DND-41 (cell line): ENCODE measurements around the gene GAGE2A.
"Not testable (repeated sequence)": the region's sequence is repeated elsewhere in the genome, so short reads cannot be mapped to it uniquely, and the experiment has no call there.

Experiments
- ATAC-seq: fragments of 200-7000 bp; cut with Tn5 transposase; 3 replicates; pipeline ENCODE4 v1.9.1; 2021; ENCODE audit warnings: low read depth; ENCODE audit not compliant: insufficient read depth
- DNase-seq: peaks from one replicate; pipeline ENCODE4 v3.0.0-alpha.2; 2020
- H2AFZ ChIP-seq: 2 replicates; pipeline ENCODE4 v1.6.0; 2012; ENCODE audit warnings: low read depth, low read length
- H3K27ac ChIP-seq: 2 replicates; pipeline ENCODE4 v1.5.1; 2012; ENCODE audit warnings: low read length, inconsistent platforms
- H3K27me3 ChIP-seq: fragments of 200-600 bp; sonication (generic); 2 replicates; pipeline ENCODE4 v1.6.0; 2012; ENCODE audit warnings: low read length, mild to moderate bottlenecking, inconsistent platforms; ENCODE audit not compliant: insufficient read depth, poor library complexity
- H3K36me3 ChIP-seq: 2 replicates; pipeline ENCODE4 v1.5.1; 2012; ENCODE audit warnings: low read length, inconsistent platforms; ENCODE audit not compliant: insufficient read depth
- H3K4me1 ChIP-seq: 2 replicates; pipeline ENCODE4 v1.5.1; 2012; ENCODE audit warnings: mild to moderate bottlenecking, low read length; ENCODE audit not compliant: insufficient read depth
- H3K4me2 ChIP-seq: 2 replicates; pipeline ENCODE4 v1.6.0; 2012; ENCODE audit warnings: mild to moderate bottlenecking, moderate library complexity, low read length, inconsistent platforms; ENCODE audit not compliant: insufficient read depth
- H3K4me3 ChIP-seq, 2 experiments: fragments of 200-600 bp in 1 of 2; shearing (Covaris generic) in 1 of 2; 2 replicates each; pipeline ENCODE4 v1.5.1; 2012 to 2016; ENCODE audit warnings: inconsistent platforms in 2 of 2, low read length in 2 of 2, mild to moderate bottlenecking in 2 of 2, low read depth in 1 of 2, moderate library complexity in 1 of 2
- H3K79me2 ChIP-seq: 2 replicates; pipeline ENCODE4 v1.6.0; 2012; ENCODE audit warnings: low read length, inconsistent platforms; ENCODE audit not compliant: insufficient read depth
- H3K9ac ChIP-seq: 2 replicates; pipeline ENCODE4 v1.6.0; 2012; ENCODE audit warnings: low read depth, mild to moderate bottlenecking, inconsistent platforms, low read length, moderate library complexity
- H3K9me3 ChIP-seq: 2 replicates; pipeline ENCODE4 v1.5.1; 2012; ENCODE audit warnings: low read length, moderate library complexity, mild to moderate bottlenecking, inconsistent platforms; ENCODE audit not compliant: insufficient read depth, severe bottlenecking
- H4K20me1 ChIP-seq: 2 replicates; pipeline ENCODE4 v1.6.0; 2012; ENCODE audit warnings: low read length; ENCODE audit not compliant: insufficient read depth

Gene GAGE2A, protein sequence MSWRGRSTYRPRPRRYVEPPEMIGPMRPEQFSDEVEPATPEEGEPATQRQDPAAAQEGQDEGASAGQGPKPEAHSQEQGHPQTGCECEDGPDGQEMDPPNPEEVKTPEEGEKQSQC

DNA sequence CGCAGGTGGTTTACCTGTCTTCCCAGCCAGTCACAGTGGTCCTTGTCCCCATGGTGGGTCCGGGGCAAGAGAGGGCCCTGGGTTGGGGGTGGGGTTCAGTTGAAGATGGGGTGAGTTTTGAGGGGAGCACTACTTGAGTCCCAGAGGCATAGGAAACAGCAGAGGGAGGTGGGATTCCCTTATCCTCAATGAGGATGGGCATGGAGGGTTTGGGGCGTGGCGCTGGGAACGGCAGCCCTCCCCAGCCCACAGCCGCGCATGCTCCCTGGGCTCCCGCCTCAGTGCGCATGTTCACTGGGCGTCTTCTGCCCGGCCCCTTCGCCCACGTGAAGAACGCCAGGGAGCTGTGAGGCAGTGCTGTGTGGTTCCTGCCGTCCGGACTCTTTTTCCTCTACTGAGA, at the start of gene GAGE2A:
Gene GAGE2A (plus strand): TSS at position 301 of the 400 bp plus-strand sequence. CDS start 1,155 bp downstream, outside the sequence.
- not testable (repeated sequence) for H4K20me1 ChIP-seq, DNase-seq, H3K4me1 ChIP-seq, H3K27ac ChIP-seq, H3K4me3 ChIP-seq, H3K36me3 ChIP-seq, H3K27me3 ChIP-seq, H2AFZ ChIP-seq, H3K9ac ChIP-seq, H3K4me2 ChIP-seq, H3K79me2 ChIP-seq, ATAC-seq, H3K9me3 ChIP-seq

DNA sequence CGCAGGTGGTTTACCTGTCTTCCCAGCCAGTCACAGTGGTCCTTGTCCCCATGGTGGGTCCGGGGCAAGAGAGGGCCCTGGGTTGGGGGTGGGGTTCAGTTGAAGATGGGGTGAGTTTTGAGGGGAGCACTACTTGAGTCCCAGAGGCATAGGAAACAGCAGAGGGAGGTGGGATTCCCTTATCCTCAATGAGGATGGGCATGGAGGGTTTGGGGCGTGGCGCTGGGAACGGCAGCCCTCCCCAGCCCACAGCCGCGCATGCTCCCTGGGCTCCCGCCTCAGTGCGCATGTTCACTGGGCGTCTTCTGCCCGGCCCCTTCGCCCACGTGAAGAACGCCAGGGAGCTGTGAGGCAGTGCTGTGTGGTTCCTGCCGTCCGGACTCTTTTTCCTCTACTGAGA, 47.9 kb upstream of the GAGE2A start, which contains the start of gene GAGE12D:
Gene GAGE12D (plus strand): TSS at position 301 of the 400 bp plus-strand sequence. CDS start 1,155 bp downstream, outside the sequence.
- not testable (repeated sequence) for ATAC-seq, H3K4me3 ChIP-seq, H3K4me1 ChIP-seq, H3K27ac ChIP-seq, H3K9ac ChIP-seq, H3K4me2 ChIP-seq, H3K27me3 ChIP-seq, H3K9me3 ChIP-seq, H3K79me2 ChIP-seq, DNase-seq, H4K20me1 ChIP-seq, H2AFZ ChIP-seq, H3K36me3 ChIP-seq

DNA sequence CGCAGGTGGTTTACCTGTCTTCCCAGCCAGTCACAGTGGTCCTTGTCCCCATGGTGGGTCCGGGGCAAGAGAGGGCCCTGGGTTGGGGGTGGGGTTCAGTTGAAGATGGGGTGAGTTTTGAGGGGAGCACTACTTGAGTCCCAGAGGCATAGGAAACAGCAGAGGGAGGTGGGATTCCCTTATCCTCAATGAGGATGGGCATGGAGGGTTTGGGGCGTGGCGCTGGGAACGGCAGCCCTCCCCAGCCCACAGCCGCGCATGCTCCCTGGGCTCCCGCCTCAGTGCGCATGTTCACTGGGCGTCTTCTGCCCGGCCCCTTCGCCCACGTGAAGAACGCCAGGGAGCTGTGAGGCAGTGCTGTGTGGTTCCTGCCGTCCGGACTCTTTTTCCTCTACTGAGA, 38.3 kb upstream of the GAGE2A start, which contains the start of gene GAGE12E:
Gene GAGE12E (plus strand): TSS at position 301 of the 400 bp plus-strand sequence. CDS start 1,155 bp downstream, outside the sequence.
- H4K20me1 ChIP-seq, H2AFZ ChIP-seq, H3K4me3 ChIP-seq, DNase-seq, H3K9ac ChIP-seq, ATAC-seq, H3K4me1 ChIP-seq, H3K36me3 ChIP-seq, H3K27ac ChIP-seq, H3K9me3 ChIP-seq, H3K27me3 ChIP-seq, H3K79me2 ChIP-seq, H3K4me2 ChIP-seq: not testable (repeated sequence)

DNA sequence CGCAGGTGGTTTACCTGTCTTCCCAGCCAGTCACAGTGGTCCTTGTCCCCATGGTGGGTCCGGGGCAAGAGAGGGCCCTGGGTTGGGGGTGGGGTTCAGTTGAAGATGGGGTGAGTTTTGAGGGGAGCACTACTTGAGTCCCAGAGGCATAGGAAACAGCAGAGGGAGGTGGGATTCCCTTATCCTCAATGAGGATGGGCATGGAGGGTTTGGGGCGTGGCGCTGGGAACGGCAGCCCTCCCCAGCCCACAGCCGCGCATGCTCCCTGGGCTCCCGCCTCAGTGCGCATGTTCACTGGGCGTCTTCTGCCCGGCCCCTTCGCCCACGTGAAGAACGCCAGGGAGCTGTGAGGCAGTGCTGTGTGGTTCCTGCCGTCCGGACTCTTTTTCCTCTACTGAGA, 28.8 kb upstream of the GAGE2A start, which contains the start of gene GAGE12F:
Gene GAGE12F (plus strand): TSS at position 301 of the 400 bp plus-strand sequence. CDS start 1,155 bp downstream, outside the sequence.
- H2AFZ ChIP-seq, H3K9ac ChIP-seq, H3K27me3 ChIP-seq, ATAC-seq, H4K20me1 ChIP-seq, H3K79me2 ChIP-seq, H3K36me3 ChIP-seq, DNase-seq, H3K4me3 ChIP-seq, H3K4me1 ChIP-seq, H3K4me2 ChIP-seq, H3K9me3 ChIP-seq, H3K27ac ChIP-seq: not testable (repeated sequence)

DNA sequence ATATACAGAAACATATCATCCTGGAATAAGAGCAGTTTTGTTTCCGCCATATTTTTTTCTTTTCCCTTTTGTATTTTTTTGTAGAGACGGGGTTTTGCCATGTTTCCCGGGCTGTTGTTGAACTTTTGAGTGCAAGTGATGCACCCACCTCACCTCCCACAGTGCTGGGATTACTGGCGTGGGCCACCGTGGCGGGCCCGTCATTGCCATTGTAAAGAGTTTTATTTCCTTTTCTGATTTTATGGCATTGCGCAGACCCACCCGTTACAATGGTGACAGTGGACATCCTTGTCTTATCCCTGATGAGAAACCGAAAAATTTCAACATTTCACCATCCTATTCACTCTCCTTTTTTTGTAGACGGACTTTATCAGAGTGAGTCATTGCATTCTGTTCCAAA, 20.6 kb upstream of the GAGE2A start:
- ATAC-seq, H2AFZ ChIP-seq: not testable (repeated sequence)

DNA sequence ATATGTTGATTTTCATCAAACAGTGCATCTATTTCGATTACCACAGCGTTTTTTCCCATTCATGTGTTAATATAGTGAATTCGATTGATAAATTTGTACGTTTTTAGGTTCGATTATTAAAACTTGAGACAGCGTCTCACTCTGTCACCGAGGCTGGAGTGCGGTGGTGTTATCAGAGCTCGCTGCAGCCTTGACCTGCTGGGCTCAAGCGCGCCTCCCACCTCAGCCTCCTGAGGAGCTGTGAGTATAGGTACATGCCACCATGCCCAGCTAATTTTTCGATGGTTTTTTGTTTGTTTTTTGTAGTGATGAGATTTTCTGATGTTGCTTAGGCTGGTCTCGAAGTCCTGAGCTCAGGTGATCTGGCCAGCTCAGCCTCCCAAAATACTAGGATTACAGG, 20.1 kb upstream of the GAGE2A start:
- not testable (repeated sequence) for H3K36me3 ChIP-seq, H3K27ac ChIP-seq, ATAC-seq, H3K9me3 ChIP-seq, H3K9ac ChIP-seq, H3K4me3 ChIP-seq, H3K4me2 ChIP-seq, H3K79me2 ChIP-seq, DNase-seq, H3K4me1 ChIP-seq, H4K20me1 ChIP-seq, H2AFZ ChIP-seq, H3K27me3 ChIP-seq

More for the DNA sequence above, 20.6 kb upstream of the GAGE2A start:
- not testable (repeated sequence) for H3K9me3 ChIP-seq, H3K79me2 ChIP-seq, DNase-seq, H3K4me2 ChIP-seq, H3K4me3 ChIP-seq, H3K27ac ChIP-seq, H3K9ac ChIP-seq, H4K20me1 ChIP-seq, H3K36me3 ChIP-seq, H3K27me3 ChIP-seq, H3K4me1 ChIP-seq

DNA sequence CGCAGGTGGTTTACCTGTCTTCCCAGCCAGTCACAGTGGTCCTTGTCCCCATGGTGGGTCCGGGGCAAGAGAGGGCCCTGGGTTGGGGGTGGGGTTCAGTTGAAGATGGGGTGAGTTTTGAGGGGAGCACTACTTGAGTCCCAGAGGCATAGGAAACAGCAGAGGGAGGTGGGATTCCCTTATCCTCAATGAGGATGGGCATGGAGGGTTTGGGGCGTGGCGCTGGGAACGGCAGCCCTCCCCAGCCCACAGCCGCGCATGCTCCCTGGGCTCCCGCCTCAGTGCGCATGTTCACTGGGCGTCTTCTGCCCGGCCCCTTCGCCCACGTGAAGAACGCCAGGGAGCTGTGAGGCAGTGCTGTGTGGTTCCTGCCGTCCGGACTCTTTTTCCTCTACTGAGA, 19.2 kb upstream of the GAGE2A start, which contains the start of gene GAGE12G:
Gene GAGE12G (plus strand): TSS at position 301 of the 400 bp plus-strand sequence. CDS start 1,155 bp downstream, outside the sequence.
- H3K4me1 ChIP-seq, H3K27me3 ChIP-seq, DNase-seq, H3K79me2 ChIP-seq, H3K36me3 ChIP-seq, H2AFZ ChIP-seq, H3K9me3 ChIP-seq, H3K4me2 ChIP-seq, H3K27ac ChIP-seq, H4K20me1 ChIP-seq, ATAC-seq, H3K9ac ChIP-seq, H3K4me3 ChIP-seq: not testable (repeated sequence)

DNA sequence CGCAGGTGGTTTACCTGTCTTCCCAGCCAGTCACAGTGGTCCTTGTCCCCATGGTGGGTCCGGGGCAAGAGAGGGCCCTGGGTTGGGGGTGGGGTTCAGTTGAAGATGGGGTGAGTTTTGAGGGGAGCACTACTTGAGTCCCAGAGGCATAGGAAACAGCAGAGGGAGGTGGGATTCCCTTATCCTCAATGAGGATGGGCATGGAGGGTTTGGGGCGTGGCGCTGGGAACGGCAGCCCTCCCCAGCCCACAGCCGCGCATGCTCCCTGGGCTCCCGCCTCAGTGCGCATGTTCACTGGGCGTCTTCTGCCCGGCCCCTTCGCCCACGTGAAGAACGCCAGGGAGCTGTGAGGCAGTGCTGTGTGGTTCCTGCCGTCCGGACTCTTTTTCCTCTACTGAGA, 9.6 kb upstream of the GAGE2A start, which contains the start of gene GAGE12H:
Gene GAGE12H (plus strand): TSS at position 301 of the 400 bp plus-strand sequence. CDS start 1,155 bp downstream, outside the sequence.
- H3K79me2 ChIP-seq, H3K36me3 ChIP-seq, H2AFZ ChIP-seq, H3K4me1 ChIP-seq, H3K9ac ChIP-seq, DNase-seq, H3K27me3 ChIP-seq, H3K27ac ChIP-seq, H3K9me3 ChIP-seq, ATAC-seq, H3K4me2 ChIP-seq, H3K4me3 ChIP-seq, H4K20me1 ChIP-seq: not testable (repeated sequence)
